ENCODE measurements around the gene CAMK2B.

Gene CAMK2B

DNA sequence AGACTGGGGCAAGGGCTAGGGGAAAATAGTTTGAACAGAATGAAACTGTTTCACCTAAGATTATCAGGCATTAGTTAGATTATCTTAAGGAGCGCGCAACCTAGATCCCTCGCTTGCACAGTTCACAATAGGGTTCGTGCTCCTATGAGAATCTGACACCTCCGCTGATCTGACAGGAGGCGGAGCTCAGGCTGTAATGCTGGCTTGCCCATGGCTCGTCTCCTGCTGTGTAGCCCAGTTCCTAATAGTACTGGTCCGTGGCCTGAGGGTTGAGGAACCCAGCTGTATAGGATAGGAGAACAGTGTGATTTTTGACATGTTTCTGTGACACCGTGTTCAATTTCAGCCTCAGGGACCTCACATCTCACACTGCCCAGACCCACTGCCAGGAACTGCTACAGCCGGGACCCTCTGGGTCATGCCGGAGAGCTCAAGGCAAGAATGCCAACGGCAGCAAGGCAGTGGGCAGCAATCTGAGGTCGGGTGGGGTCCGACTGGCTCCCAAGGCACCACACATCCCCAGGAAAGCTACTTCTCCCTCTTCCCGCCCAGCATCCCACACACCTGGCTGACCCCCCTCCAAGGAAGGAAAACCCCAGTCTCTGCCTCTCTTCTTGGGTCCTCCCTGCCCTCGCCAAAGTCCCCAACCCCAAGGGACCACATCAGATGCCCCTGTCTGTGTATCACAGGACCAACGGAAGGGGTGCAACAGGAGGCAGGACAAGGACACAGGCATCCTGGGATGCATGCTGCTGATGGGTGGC is 31.7 kb downstream of the CAMK2B start:
- no peak for DNase-seq (ENCODE audit: low spot score)
- in situ Hi-C loops (cut with MboI; ENCODE audit: low sequenced_read_pairs, unreplicated experiment), result no loop called here
- no peak for TF ChIP-seq CTCF (IDR thresholded peaks at IDR 0.05; ENCODE audit: borderline replicate concordance, control extremely low read depth, extremely low read depth, insufficient read depth, missing control alignments)

DNA sequence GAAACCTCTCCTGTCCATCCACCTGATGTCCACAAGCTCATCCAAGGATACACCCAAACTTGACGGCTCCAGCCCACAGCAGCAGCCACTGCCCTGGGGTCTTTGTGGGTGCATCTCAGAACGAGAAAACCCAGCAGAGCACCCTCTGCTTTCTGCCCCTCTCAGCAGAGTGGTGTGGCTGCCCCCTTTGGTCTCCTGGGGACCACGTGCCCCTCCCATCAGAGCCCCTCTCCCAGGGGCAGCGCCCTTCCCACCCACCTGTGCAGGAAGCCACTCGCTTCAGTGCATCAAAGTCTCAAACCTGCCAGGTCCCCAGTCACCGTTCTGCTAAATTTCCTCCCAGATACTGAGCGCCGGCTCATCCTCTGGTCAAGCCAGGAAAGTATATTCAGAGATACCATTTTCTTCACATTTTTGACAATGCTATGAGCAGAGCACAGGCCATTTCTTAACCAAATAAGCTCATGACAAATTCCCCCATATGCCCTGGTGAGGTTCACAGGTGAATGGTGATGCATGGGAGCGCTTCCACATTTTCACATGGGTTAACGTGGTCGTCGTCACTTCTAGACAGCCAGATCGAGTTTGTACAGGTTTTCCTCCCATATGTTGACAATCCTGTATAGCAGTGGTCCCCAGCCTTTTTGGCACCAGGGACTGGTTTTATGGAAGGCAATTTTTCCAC is 32.4 kb downstream of the CAMK2B start:
- TF ChIP-seq CTCF (IDR thresholded peaks at IDR 0.05; ENCODE audit: borderline replicate concordance, control extremely low read depth, extremely low read depth, insufficient read depth, missing control alignments), result no peak
- in situ Hi-C loops (cut with MboI; ENCODE audit: low sequenced_read_pairs, unreplicated experiment), result no loop called here
- DNase-seq (ENCODE audit: low spot score), result no peak

DNA sequence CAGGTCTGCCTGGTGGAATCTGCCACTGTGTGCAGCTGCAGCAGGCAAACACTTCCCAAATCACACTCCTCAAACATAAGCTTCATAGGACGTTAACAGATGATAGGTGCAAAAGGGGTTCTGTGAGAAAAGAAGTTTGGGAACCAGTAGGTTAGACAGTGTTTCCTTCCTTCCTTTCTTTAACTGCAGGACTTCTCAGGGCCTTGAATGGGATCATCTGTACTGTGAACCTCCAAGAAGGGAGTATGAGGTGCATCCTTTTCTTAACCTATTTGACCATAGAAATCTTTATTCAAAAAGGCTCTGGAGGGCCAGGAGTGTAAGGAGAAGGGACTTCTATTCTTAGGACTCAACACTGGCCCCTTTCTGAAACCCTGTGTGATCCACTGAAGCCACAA is 33.0 kb downstream of the CAMK2B start:
- DNase-seq (ENCODE audit: low spot score), result no peak
- no peak for TF ChIP-seq CTCF (IDR thresholded peaks at IDR 0.05; ENCODE audit: borderline replicate concordance, control extremely low read depth, extremely low read depth, insufficient read depth, missing control alignments)
- in situ Hi-C loops (cut with MboI; ENCODE audit: low sequenced_read_pairs, unreplicated experiment), result no loop called here

GRCh38 chr7:44291733-44292419 is 33.5 kb downstream of the CAMK2B start:
- no peak for DNase-seq (ENCODE audit: low spot score)
- in situ Hi-C loops (cut with MboI; ENCODE audit: low sequenced_read_pairs, unreplicated experiment), result no loop called here
- TF ChIP-seq CTCF (IDR thresholded peaks at IDR 0.05; ENCODE audit: borderline replicate concordance, control extremely low read depth, extremely low read depth, insufficient read depth, missing control alignments), result no peak

DNA sequence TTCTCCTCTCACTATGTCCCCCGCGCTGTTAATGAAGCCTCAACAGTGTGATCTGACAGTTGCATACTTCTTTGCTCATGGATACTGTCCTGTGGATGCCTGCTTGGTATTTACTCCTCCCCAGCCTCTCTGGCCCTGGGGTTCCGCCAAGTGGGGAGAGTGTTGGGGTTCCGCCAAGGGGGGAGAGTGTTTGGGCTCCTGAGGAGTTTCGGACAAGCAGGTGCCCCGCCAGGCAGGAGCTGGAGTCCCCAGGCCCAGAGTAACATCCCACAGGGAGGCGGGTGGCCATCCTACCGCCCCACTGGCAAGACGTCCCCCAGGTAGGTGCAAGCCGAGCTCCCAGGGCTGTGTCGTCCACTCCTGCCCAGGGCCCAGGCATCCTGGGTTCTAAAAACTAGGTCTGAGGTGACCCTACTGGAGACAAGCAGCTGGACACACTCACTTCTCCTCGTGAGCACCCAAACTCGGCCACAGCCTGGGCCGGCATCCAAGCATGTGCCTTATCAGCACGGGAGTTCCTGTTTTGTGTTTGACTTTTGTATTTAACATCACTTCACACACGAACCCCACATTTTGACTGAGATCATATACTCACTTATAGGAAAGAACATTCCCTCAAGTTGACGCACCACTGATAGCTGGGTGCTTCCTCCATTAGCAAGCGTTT is 34.2 kb downstream of the CAMK2B start:
- DNase-seq (ENCODE audit: low spot score), result no peak
- in situ Hi-C loops (cut with MboI; ENCODE audit: low sequenced_read_pairs, unreplicated experiment), result no loop called here

More for the DNA sequence above, 34.2 kb downstream of the CAMK2B start:
- no peak for TF ChIP-seq CTCF (IDR thresholded peaks at IDR 0.05; ENCODE audit: borderline replicate concordance, control extremely low read depth, extremely low read depth, insufficient read depth, missing control alignments)
